Measurements from ENCODE around the gene SLC24A1.
"Not testable (repeated sequence)": the region's sequence is repeated elsewhere in the genome, so short reads cannot be mapped to it uniquely, and the experiment has no call there.

SLC24A1 gene

GRCh38 chr15:65611888-65612615 lies 9.7 kb upstream of the SLC24A1 start:
- peak overlapping the region; percentile 91 to 98 (median 96) for H3K27ac ChIP-seq
- no peak for TF ChIP-seq Cebpa-rat (IDR thresholded peaks at IDR 0.05)

DNA sequence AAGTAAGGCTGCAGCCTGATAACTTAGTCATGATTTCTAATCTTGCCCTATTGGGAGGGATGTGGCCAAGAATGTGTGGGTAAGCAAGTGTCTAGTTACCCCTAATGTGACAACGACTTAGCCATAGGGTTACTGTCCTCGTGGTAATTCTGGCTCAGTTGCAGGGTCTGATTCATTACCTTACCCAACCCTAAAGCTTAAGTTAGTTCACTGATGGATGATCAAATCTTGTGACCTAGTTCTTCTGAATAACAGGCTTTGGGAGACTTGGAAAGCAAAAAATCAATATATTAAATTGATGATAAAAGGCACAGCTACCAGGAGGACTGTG lies 9.2 kb upstream of the SLC24A1 start:
- no peaks in the 10 kb centered on the region for H3K27me3 ChIP-seq
- H3K4me1 ChIP-seq: peaks cover 31 to 44% (median 40%) of the 10 kb centered on the region in 10 experiments
- H4K20me1 ChIP-seq: no peaks in the 10 kb centered on the region
- peak overlapping the region in 5 of 11 experiments; percentile 97 to 99 (median 98); a peak in 4 of 22 replicates for H3K9ac ChIP-seq
- no peak for TF ChIP-seq Cebpa-rat (IDR thresholded peaks at IDR 0.05)
- no peak overlapping the region; a peak in 3 of 22 replicates for H3K27ac ChIP-seq
- no peaks in the 10 kb centered on the region for H3K9me3 ChIP-seq (replicated peaks in 1 of 11)
- no peak overlapping the region for H3K4me3 ChIP-seq
- H3K4me2 ChIP-seq: peak overlapping the region; percentile 74 to 96 (median 87); a peak in 21 of 22 replicates
- H3K36me3 ChIP-seq: peaks cover 0 to 8% (median 0%) of the 10 kb centered on the region in 11 experiments; a peak in 5 of 22 replicates

More at GRCh38 chr15:65611888-65612615, 9.7 kb upstream of the SLC24A1 start:
- peak overlapping the region; percentile 74 to 96 (median 87) for H3K4me2 ChIP-seq
- H4K20me1 ChIP-seq: no peaks in the 10 kb centered on the region; a peak in 1 of 22 replicates
- no peaks in the 10 kb centered on the region for H3K27me3 ChIP-seq
- peak overlapping the region; percentile 75 to 95 (median 88) for H3K4me3 ChIP-seq
- no peaks in the 10 kb centered on the region for H3K9me3 ChIP-seq (replicated peaks in 1 of 11)
- H3K9ac ChIP-seq: peak overlapping the region; percentile 93 to 99 (median 97)
- H3K36me3 ChIP-seq: peaks cover 0 to 11% (median 5%) of the 10 kb centered on the region in 11 experiments; a peak in 16 of 22 replicates
- H3K4me1 ChIP-seq: peaks cover 31 to 44% (median 40%) of the 10 kb centered on the region in 10 experiments

DNA sequence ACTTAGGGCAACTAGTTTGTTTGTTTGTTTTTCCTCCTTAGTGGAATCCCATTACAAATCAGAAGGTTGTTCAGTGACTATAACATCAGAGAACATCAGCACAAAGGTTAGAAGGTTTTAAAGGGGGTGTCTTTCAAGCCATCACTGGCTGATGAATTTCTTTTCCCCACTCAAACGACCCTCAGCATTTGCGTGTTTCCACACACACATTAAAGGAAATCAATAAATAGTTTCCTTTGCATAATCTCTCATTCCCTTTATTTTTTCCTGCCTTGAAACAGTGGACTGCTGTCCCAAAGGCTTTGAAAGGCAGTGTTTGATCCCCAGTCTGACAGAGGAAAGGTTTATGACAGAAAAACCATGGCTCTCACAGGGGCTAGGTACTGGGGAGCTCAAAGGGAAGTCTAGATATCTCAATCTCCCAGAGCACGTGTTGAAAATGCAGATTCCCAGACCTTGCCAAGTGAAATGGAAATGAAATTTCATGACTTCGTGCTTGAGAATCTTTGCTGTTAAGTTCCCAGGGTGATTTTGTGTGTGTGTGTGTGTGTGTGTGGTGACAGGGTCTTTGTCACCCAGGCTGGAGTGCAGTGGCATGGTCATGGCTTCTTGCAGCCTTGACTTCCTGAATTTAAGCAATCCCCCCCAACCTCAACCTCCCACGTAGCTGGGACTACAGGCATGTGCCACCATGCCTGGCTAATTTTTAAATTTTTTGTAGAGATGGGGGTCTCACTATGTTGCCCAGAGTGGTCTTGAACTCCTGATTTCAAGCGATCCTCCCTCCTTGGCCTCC lies 8.6 kb upstream of the SLC24A1 start:
- Histone ChIP-seq H4K20me1 (no peaks in the 10 kb centered on the region), H3K4me1 (peaks cover 31 to 42% (median 40%) of the 10 kb centered on the region in 10 experiments), H3K27ac (no peak overlapping the region), H3K9me3 (replicated peaks in 1 of 11) (no peaks in the 10 kb centered on the region), H3K36me3 (peaks cover 0 to 7% (median 0%) of the 10 kb centered on the region in 11 experiments; a peak in 3 of 22 replicates), H3K9ac (no peak overlapping the region), H3K27me3 (no peaks in the 10 kb centered on the region), H3K4me3 (no peak overlapping the region), H3K4me2 (peak overlapping the region in 8 of 11 experiments; percentile 3 to 89 (median 40); a peak in 12 of 22 replicates)
- no peak for TF ChIP-seq Cebpa-rat (IDR thresholded peaks at IDR 0.05)

DNA sequence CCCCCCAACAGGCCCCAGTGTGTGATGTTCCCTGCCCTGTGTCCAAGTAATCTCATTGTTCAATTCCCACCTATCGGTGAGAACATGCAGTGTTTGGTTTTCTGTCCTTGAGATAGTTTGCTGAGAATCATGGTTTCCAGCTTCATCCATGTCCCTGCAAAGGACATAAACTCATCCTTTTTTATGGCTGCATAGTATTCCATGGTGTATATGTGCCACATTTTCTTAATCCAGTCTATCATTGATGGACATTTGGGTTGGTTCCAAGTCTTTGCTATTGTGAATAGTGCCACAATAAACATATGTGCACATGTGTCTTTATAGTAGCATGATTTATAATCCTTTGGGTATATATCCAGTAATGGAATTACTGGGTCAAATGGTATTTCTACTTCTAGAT lies 5.9 kb upstream of the SLC24A1 start:
- peaks cover 12 to 24% (median 21%) of the 10 kb centered on the region in 10 experiments for H3K4me1 ChIP-seq
- H4K20me1 ChIP-seq; H3K4me2 ChIP-seq; H3K9ac ChIP-seq; H3K4me3 ChIP-seq; H3K27ac ChIP-seq; H3K9me3 ChIP-seq (replicated peaks in 1 of 11); H3K36me3 ChIP-seq; H3K27me3 ChIP-seq: not testable (repeated sequence)

DNA sequence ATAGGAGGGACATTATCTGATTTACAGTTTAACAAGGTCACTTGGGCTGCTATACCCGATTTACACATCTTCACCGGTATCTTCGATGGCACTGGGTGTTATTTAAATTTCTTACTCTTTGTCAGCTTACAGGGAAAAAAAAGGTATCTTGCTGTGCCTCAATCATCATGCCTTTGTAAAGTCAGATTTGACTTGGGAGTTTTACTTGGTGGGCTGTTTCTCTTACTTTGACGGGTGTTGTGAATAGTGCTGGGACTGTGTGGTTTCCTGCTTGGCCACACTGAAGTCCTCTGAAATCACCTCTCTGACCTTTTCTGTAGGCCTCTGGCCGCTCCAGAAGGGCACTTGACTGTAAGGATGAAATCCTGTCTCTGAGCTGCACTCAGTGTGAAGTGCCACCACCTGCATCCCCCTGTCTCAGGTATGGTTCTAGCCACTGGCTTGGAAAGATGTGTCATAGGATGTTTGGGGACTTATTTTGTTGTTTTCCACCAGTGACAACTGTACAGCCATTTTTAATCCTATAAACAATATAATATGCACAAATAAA lies 3.1 kb upstream of the SLC24A1 start:
- no peak for TF ChIP-seq Cebpa-rat (IDR thresholded peaks at IDR 0.05)
- Histone ChIP-seq H3K27me3 (no peaks in the 10 kb centered on the region), H4K20me1 (no peaks in the 10 kb centered on the region), H3K9me3 (replicated peaks in 1 of 11) (no peaks in the 10 kb centered on the region), H3K4me1 (peaks cover 0 to 2% (median under 1%) of the 10 kb centered on the region in 10 experiments; a peak in 7 of 20 replicates), H3K27ac (no peak overlapping the region), H3K9ac (no peak overlapping the region), H3K4me2 (no peak overlapping the region), H3K36me3 (no peaks in the 10 kb centered on the region), H3K4me3 (no peak overlapping the region)

- peaks cover 0 to 10% (median 0%) of the 10 kb centered on the region in 11 experiments; a peak in 4 of 22 replicates for H3K36me3 ChIP-seq
- H3K4me2 ChIP-seq: no peak overlapping the region
- no peaks in the 10 kb centered on the region for H3K9me3 ChIP-seq (replicated peaks in 1 of 11)
- no peak overlapping the region for H3K9ac ChIP-seq
- no peak overlapping the region for H3K4me3 ChIP-seq
- no peak for TF ChIP-seq Cebpa-rat (IDR thresholded peaks at IDR 0.05)
- H4K20me1 ChIP-seq: no peaks in the 10 kb centered on the region
- peaks cover 0 to 8% (median 6%) of the 10 kb centered on the region in 10 experiments; a peak in 12 of 20 replicates for H3K4me1 ChIP-seq
- H3K27ac ChIP-seq: no peak overlapping the region
- H3K27me3 ChIP-seq: no peaks in the 10 kb centered on the region
These were observed 2.0 kb upstream of the SLC24A1 start for GRCh38 chr15:65619626-65620290.

DNA sequence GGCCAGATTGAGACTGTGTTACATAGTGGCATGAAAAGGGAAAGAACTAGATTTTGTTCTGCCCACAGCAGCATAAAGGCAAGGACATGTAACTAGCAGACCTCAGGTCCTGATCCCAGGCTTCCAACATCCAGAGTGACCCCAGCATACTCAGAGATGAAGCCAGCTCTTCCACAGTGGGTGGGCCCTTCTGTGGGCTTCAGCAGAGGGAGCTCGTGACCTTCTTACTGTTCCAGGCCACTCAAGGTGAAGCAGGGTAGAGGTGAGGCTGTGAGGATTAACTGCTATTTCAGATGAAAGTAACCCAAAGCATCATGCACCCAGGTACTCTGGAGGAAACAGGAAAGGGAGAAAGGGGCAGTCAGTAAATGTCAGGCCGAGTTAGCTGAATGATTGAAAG lies 905 bp upstream of the SLC24A1 start:
- Histone ChIP-seq H4K20me1 (no peaks in the 10 kb centered on the region), H3K27ac (no peak overlapping the region), H3K36me3 (peaks cover 0 to 20% (median 0%) of the 10 kb centered on the region in 11 experiments; a peak in 9 of 22 replicates), H3K9ac (no peak overlapping the region), H3K27me3 (no peaks in the 10 kb centered on the region), H3K4me2 (no peak overlapping the region), H3K4me1 (peaks cover 0 to 14% (median 9%) of the 10 kb centered on the region in 10 experiments; a peak in 12 of 20 replicates), H3K9me3 (replicated peaks in 1 of 11) (no peaks in the 10 kb centered on the region), H3K4me3 (no peak overlapping the region)
- no peak for TF ChIP-seq Cebpa-rat (IDR thresholded peaks at IDR 0.05)

GRCh38 chr15:65623103-65623502 lies 1.4 kb downstream of the SLC24A1 start:
- peaks cover 0 to 26% (median 0%) of the 10 kb centered on the region in 11 experiments; a peak in 9 of 22 replicates for H3K36me3 ChIP-seq
- H3K9me3 ChIP-seq (replicated peaks in 1 of 11): no peaks in the 10 kb centered on the region
- H3K4me2 ChIP-seq: no peak overlapping the region
- H3K9ac ChIP-seq: no peak overlapping the region
- TF ChIP-seq Cebpa-rat (IDR thresholded peaks at IDR 0.05): no peak
- H3K4me1 ChIP-seq: peaks cover 0 to 14% (median 9%) of the 10 kb centered on the region in 10 experiments; a peak in 12 of 20 replicates
- H4K20me1 ChIP-seq: no peaks in the 10 kb centered on the region
- no peaks in the 10 kb centered on the region for H3K27me3 ChIP-seq
- H3K4me3 ChIP-seq: no peak overlapping the region
- H3K27ac ChIP-seq: no peak overlapping the region
